GM12878 (cell line): ENCODE results near the gene CREBRF.

ENCODE experiments used
- BHLHE40 ChIP-seq, 2 experiments: fragments of 450-650 bp in 1 of 2; IDR thresholded peaks; 2 replicates each; pipeline ENCODE4 v1.6.1; 2011 to 2017; ENCODE audit warnings: low read depth in 2 of 2, borderline replicate concordance in 1 of 2, improper control_type of control experiment in 1 of 2, low read length in 1 of 2, mild to moderate bottlenecking in 1 of 2
- BRCA1 ChIP-seq: IDR thresholded peaks from 2 replicates; pipeline ENCODE4 v1.6.1; 2011; ENCODE audit warnings: low read depth, low read length, improper control_type of control experiment
- CHD4 ChIP-seq: fragments of 200-600 bp; sonication (generic); IDR thresholded peaks from 2 replicates; pipeline ENCODE4 v1.6.1; 2016; ENCODE audit warnings: mild to moderate bottlenecking
- CTCF ChIP-seq, 3 experiments: IDR thresholded peaks in 2 of 3; conservative IDR thresholded peaks in 1 of 3; 2 replicates each; pipeline ENCODE4 v1.5.1; 2011; ENCODE audit warnings: low read depth in 3 of 3, low read length in 3 of 3, mild to moderate bottlenecking in 3 of 3, control low read depth in 2 of 3, moderate library complexity in 2 of 3, inconsistent platforms in 1 of 3, mixed read lengths in 1 of 3; ENCODE audit not compliant: control insufficient read depth in 2 of 3, insufficient read depth in 1 of 3; ENCODE audit errors: extremely low read depth in 1 of 3
- ESRRA ChIP-seq: IDR thresholded peaks from 2 replicates; pipeline ENCODE4 v1.6.1; 2012; ENCODE audit warnings: mild to moderate bottlenecking, low read length, improper control_type of control experiment
- EZH2 ChIP-seq: IDR thresholded peaks from 2 replicates; pipeline ENCODE4 v1.6.1; 2012; ENCODE audit warnings: low read depth, mild to moderate bottlenecking, control low read depth, inconsistent platforms, low read length, borderline replicate concordance; ENCODE audit not compliant: control insufficient read depth
- NR2F1 ChIP-seq: fragments of 450-650 bp; conservative IDR thresholded peaks from 2 replicates; pipeline ENCODE4 v1.6.1; 2017; ENCODE audit warnings: mild to moderate bottlenecking
- POLR2A ChIP-seq: IDR thresholded peaks from 2 replicates; pipeline ENCODE4 v1.6.1; 2011; ENCODE audit warnings: low read depth, mild to moderate bottlenecking, low read length
- POLR2AphosphoS5 ChIP-seq: IDR thresholded peaks from 2 replicates; pipeline ENCODE4 v1.6.1; 2011; ENCODE audit warnings: mild to moderate bottlenecking, low read length, inconsistent platforms
- SRF ChIP-seq, 2 experiments: IDR thresholded peaks; 2 replicates each; pipeline ENCODE4 v1.6.1; 2011; ENCODE audit warnings: low read depth in 2 of 2, low read length in 2 of 2, mild to moderate bottlenecking in 1 of 2, moderate library complexity in 1 of 2
- TCF7 ChIP-seq: IDR thresholded peaks from 2 replicates; pipeline ENCODE4 v1.6.1; 2014; ENCODE audit warnings: antibody characterized with exemption, borderline replicate concordance
- ZNF207 ChIP-seq: fragments of 450-650 bp; IDR thresholded peaks from 2 replicates; pipeline ENCODE4 v1.6.1; 2014; ENCODE audit warnings: antibody characterized with exemption, mild to moderate bottlenecking, borderline replicate concordance
- TF ChIP-seq, protein P1 (sequence below): fragments of 150-350 bp; IDR thresholded peaks from 2 replicates; pipeline ENCODE4 v1.6.1; 2016; ENCODE audit warnings: low read depth, low read length

- TF ChIP-seq TCF7: no peak
- no peak for TF ChIP-seq POLR2A
- TF ChIP-seq CHD4: no peak
- TF ChIP-seq CTCF (IDR thresholded peaks at IDR 0.05 in 2 of 3, conservative IDR thresholded peaks at IDR 0.05 in 1 of 3; ENCODE audit: control insufficient read depth in 2 of 3, extremely low read depth in 1 of 3, insufficient read depth in 1 of 3, low read depth in 3 of 3, low read length in 3 of 3): no peak
- TF ChIP-seq EZH2: no peak
- no peak for TF ChIP-seq BHLHE40 (IDR thresholded peaks at IDR 0.05; ENCODE audit: borderline replicate concordance in 1 of 2, low read depth in 2 of 2, low read length in 1 of 2)
- no peak for TF ChIP-seq ZNF207
- TF ChIP-seq SRF (IDR thresholded peaks at IDR 0.05; ENCODE audit: low read depth in 2 of 2, low read length in 2 of 2): no peak
- no peak for TF ChIP-seq ESRRA
- TF ChIP-seq, protein P1, sequence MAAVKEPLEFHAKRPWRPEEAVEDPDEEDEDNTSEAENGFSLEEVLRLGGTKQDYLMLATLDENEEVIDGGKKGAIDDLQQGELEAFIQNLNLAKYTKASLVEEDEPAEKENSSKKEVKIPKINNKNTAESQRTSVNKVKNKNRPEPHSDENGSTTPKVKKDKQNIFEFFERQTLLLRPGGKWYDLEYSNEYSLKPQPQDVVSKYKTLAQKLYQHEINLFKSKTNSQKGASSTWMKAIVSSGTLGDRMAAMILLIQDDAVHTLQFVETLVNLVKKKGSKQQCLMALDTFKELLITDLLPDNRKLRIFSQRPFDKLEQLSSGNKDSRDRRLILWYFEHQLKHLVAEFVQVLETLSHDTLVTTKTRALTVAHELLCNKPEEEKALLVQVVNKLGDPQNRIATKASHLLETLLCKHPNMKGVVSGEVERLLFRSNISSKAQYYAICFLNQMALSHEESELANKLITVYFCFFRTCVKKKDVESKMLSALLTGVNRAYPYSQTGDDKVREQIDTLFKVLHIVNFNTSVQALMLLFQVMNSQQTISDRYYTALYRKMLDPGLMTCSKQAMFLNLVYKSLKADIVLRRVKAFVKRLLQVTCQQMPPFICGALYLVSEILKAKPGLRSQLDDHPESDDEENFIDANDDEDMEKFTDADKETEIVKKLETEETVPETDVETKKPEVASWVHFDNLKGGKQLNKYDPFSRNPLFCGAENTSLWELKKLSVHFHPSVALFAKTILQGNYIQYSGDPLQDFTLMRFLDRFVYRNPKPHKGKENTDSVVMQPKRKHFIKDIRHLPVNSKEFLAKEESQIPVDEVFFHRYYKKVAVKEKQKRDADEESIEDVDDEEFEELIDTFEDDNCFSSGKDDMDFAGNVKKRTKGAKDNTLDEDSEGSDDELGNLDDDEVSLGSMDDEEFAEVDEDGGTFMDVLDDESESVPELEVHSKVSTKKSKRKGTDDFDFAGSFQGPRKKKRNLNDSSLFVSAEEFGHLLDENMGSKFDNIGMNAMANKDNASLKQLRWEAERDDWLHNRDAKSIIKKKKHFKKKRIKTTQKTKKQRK: no peak
- TF ChIP-seq POLR2AphosphoS5: no peak
- TF ChIP-seq NR2F1: no peak
- no peak for TF ChIP-seq BRCA1
Measured at GRCh38 chr5:173050791-173051190, 5.4 kb upstream of the CREBRF start.
